BE2C (cell line): ENCODE data around the gene LMBR1L.

Source experiments
- DNase-seq: peaks from one replicate; pipeline ENCODE4 v3.0.0-alpha.2; 2020
- H3K27me3 ChIP-seq: fragments of 250-450 bp; sonication (Bioruptor Pico); 2 replicates; pipeline ENCODE4 v1.5.1; 2020; ENCODE audit warnings: mild to moderate bottlenecking
- H3K36me3 ChIP-seq: fragments of 250-450 bp; sonication (Bioruptor Pico); 2 replicates; pipeline ENCODE4 v1.5.1; 2020; ENCODE audit warnings: mild to moderate bottlenecking
- H3K4me1 ChIP-seq: fragments of 250-450 bp; sonication (Bioruptor Pico); 2 replicates; pipeline ENCODE4 v1.5.1; 2020
- H3K4me3 ChIP-seq: 2 replicates; pipeline ENCODE4 v1.5.1; 2011; ENCODE audit warnings: low read depth, low read length
- H3K9me3 ChIP-seq: fragments of 250-450 bp; sonication (Bioruptor Pico); 2 replicates; pipeline ENCODE4 v1.5.1; 2020
- CTCF ChIP-seq: IDR thresholded peaks from 2 replicates; pipeline ENCODE4 v1.5.1; 2012; ENCODE audit warnings: mild to moderate bottlenecking, low read depth, low read length

The LMBR1L gene

GRCh38 chr12:49086116-49086515, 24.5 kb downstream of the LMBR1L start:
- Histone ChIP-seq H3K27me3 (peaks cover 23% of the 10 kb centered on the region), H3K4me1 (peaks cover 3% of the 10 kb centered on the region; the same call in 1 of the 2 replicates), H3K36me3 (no peaks in the 10 kb centered on the region), H3K9me3 (no peaks in the 10 kb centered on the region), H3K4me3 (no peak overlapping the region)
- TF ChIP-seq CTCF, result no peak
- no peak for DNase-seq

DNA sequence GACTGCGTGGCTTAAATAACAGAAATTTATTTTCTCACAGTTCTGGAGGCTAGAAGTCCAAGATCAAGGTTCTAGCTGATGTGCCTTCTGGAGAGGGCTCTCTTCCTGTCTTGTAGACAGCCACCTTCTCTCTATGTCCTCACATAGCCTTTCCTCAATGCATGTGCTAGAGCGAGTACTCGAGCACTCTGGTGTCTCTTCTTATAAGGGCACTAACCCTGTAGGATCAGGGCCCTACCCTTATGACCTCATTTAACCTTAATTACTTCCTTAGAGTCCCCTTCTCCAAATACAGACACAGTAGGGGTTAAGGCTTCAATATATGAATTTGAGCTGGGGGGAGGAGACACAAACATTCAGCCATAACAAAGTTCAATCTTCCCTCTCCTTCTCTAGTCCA, 26.2 kb downstream of the LMBR1L start:
- peaks cover 6% of the 10 kb centered on the region; the same call in 1 of the 2 replicates for H3K27me3 ChIP-seq
- H3K4me3 ChIP-seq, result no peak overlapping the region
- no peaks in the 10 kb centered on the region for H3K9me3 ChIP-seq
- H3K36me3 ChIP-seq, result no peaks in the 10 kb centered on the region
- no peak for TF ChIP-seq CTCF
- no peak for DNase-seq
- peaks cover 3% of the 10 kb centered on the region; the same call in 1 of the 2 replicates for H3K4me1 ChIP-seq

DNA sequence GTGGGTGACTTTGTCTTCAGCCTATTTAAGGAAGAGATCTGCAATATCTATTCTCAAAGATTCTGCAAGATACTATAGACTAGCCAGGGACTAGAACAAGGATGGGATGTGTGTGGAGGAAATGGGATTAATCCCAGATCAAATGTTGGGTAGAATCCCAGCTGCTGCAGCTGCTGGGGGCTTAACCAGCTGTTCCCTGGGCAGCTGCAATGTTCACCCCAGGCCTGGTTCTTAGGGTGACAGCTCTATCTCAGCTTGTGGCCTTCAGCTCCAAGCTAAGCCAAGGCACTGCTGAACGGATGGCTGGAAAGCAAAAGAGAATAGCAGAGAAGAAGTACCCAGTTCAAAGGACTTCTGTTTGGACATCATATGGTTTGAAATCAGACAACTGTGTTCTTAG, 30.9 kb downstream of the LMBR1L start:
- H3K27me3 ChIP-seq, result no peaks in the 10 kb centered on the region
- DNase-seq, result no peak

GRCh38 chr12:49070971-49071370, 39.7 kb downstream of the LMBR1L start:
- no peaks in the 10 kb centered on the region for H3K27me3 ChIP-seq
- no peak overlapping the region for H3K4me3 ChIP-seq
- no peaks in the 10 kb centered on the region for H3K9me3 ChIP-seq
- DNase-seq, result no peak
- no peaks in the 10 kb centered on the region for H3K4me1 ChIP-seq
- no peaks in the 10 kb centered on the region for H3K36me3 ChIP-seq
- no peak for TF ChIP-seq CTCF

More for the DNA sequence above, 30.9 kb downstream of the LMBR1L start:
- no peaks in the 10 kb centered on the region for H3K9me3 ChIP-seq
- H3K4me1 ChIP-seq, result no peaks in the 10 kb centered on the region
- H3K4me3 ChIP-seq, result no peak overlapping the region
- H3K36me3 ChIP-seq, result no peaks in the 10 kb centered on the region
- TF ChIP-seq CTCF, result no peak

DNA sequence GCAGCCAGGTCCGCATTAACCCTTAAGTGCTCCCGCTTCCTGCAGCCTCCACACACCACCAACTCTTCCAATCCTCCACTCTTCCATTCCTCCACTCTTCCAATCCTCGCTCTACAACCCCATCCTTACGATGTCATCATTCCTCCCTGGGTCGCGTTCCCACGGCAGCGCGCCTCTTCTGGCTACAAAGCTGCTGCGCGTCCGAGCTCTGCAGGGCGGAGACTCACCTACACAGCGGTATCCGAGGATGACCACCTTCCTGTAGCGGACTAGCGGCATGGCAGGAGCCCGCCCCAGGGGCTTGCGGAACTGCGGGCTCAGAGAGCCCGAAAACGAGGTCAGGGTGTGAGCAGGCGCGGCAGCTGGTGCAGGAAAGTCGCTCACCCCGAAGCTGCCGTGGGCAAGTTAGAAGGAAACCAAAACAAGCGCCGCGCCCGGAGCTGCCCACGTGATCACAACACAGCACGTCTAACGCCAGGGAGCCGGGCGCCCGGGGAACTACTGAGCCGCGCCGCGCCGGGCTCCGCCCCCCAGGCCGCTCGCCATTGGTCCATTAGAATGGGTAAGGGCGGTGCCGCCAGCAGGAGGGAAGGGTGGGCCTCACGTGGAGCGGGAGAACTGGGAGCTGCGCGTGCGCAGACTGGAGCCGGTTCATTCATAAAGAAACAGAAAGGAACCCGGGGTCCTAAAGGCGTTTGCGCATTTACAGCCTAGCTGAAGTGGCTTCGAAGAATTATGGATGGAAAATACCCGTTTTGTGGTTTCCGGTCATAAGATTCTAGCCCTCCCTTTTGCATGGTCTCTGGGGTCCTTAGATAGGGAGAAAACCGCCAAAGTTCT, 40.9 kb downstream of the LMBR1L start, which contains the start of gene RHEBL1:
Gene RHEBL1, minus strand, starts transcription at position 473 of the 840 bp plus-strand sequence. Its CDS starts 194 bp downstream, at position 279.
- TF ChIP-seq CTCF, result no peak
- no peaks in the 10 kb centered on the region for H3K4me1 ChIP-seq
- no peaks in the 10 kb centered on the region for H3K9me3 ChIP-seq
- H3K27me3 ChIP-seq, result no peaks in the 10 kb centered on the region
- peak; percentile 100 for DNase-seq
- H3K36me3 ChIP-seq, result no peaks in the 10 kb centered on the region
- peak within 1 kb of the TSS; percentile 89 for H3K4me3 ChIP-seq

DNA sequence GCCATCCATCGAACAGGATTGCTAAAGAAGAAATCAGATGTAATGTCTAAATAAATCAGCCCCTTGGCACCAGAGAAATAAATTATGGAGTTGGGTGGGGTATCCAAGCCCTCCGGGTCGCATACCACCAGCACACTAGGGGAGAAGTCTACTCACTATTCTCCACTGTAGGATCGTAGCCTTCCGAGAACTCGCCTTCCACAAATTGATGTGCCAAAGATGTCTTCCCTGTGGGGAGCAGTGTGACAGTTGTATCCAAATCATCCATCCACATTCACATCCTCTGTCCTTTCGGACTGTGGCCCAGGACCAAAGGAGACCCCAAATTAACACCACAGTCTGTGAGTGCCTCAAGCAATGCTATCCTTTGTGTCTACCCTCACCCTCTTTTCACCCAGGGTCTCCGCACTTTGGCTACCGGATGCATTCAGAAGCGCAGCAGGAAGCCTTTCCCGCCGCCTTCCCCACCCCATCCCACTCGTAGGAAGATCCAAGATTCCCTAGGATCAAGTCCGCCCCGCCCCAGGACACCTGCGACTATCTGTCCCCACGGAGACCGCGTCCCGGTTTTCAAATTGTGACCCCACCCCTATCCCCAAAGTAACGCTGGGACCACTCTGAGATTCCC, 41.7 kb downstream of the LMBR1L start:
- no peaks in the 10 kb centered on the region for H3K27me3 ChIP-seq
- H3K36me3 ChIP-seq, result no peaks in the 10 kb centered on the region
- no peaks in the 10 kb centered on the region for H3K4me1 ChIP-seq
- DNase-seq, result no peak
- no peaks in the 10 kb centered on the region for H3K9me3 ChIP-seq
- H3K4me3 ChIP-seq, result peak overlapping the region; percentile 89
- TF ChIP-seq CTCF, result no peak
